Activated effector memory CD4-positive, alpha-beta T cell treated with Interleukin-2 at 50 U/mL for 16 hours (primary cell): Measurements from ENCODE around the gene C8A.

Experiments
- DNase-seq: peaks from one replicate; pipeline ENCODE4 v3.0.0-alpha.2; 2020

Gene C8A

DNA sequence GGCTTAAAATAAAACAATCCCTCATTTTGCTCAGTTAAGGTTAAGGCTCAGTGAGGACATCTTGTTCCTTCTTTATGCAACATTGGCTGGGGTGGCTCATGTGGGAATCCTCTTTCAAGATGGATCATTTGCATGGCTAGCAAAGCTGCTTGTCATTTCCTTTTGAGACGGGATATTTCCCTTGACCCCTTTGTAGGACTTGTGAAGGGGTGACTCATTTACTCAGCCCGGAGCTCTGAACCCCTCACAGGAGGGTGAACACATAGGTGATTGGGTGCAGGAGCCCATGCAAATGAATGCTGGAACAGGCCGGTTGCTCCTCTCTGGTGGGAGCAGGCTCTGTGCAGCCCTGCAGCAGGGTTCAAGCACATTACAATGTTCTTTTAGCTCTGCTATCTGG, 15.8 kb upstream of the C8A start:
- no peak for DNase-seq

DNA sequence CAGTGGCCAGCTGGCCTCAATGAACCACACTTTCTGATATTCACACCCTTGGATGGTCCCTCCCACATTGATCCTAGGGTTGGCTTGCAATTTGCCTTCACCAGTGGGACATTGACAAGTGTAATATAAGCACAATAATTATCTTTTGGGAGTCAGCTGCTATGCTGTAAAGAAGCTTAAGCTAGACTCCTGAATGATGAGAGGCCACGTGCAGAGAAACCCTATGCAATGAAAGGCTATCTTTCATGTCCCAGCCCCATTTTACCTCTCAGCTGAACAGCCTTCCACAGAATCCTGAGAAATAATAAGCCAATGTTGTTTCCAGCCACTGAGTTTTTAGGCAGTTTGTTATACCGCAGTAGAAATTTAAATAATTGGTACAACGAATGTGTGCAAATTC, 11.1 kb upstream of the C8A start:
- no peak for DNase-seq

DNA sequence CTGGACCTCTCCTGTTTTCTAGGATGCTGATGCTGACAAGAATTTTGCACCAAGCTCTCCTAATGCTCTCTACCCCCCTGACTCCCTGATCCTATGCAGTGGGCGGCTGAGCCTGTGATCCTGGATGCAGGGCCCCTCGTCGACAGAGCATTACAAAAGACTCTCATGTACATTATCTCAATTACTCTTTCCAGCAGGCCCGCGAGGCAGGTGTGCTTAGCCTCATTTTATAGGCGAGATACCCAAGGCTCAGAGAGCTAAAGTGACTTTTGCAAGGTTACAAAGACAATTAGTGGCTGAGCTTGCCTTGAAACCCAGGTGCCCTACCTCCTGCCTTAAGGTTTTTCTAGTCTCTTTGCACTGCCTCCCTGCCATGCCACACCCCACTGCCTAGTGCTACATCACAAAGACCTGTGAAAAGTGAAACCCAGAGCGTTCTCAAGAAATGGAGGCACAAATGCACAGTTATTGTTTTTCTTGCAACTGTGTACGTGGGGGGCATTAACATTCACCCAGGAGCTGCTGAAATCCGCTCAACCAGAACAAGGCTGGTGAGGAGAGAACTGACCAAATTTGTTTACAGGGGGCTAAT, 10.0 kb upstream of the C8A start:
- no peak for DNase-seq

DNA sequence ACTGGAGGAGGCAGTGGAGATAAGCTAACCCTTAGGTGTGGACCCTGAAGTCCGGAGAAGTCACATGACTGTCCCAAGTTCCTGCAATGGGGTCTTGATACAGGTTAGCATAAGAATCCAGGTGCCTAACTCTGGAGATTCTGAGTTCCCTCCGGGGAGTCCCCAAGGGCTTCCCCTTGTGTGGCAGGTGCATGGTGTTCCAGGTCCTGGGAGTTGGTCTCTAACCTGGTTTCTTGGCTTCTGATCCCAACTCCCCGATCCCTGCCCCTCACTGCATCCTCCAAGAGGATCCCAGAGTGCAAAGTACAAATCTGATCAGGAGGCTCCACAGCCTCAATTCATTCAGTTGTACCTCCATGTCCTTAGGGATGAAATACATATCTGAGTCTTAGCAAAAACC, 9.3 kb upstream of the C8A start:
- no peak for DNase-seq

DNA sequence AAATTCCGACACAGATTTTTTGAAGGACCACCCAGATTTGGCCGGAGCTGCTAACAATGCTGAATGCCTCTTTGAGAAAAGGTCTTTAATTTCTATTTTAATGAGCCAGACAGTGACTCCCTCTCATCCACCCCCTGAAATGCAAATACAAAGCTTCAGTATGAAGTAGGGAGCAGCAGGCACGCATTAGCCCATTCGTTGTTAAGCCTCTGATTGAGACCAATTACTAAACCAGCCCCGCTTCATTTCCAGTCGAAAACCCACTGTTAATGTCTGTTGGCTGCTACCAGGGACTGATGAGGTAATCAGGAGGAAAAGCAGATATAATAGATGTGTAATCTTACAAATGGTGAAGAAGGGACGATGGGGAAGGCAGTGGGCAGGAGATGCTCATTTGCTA, 4.8 kb upstream of the C8A start:
- DNase-seq = no peak

DNA sequence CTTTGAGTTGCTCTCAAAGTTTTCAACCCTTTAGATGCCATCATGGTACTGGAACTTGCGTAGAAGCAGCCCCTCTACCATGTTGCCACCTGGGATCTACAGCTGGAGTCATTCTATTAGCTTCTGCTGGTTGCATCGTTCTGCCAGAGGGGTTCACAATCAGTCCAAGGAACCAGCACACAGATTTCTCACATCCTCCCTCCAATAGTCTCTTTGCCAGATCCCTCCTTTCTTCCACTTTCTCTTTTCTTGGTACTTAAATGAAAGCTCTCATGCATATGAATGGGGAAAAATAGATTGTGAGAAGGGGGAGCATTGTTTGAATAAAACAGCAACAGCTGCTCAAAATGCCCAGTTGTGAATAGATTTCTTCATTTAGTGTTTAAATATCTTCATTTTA, 4.2 kb upstream of the C8A start:
- no peak for DNase-seq

DNA sequence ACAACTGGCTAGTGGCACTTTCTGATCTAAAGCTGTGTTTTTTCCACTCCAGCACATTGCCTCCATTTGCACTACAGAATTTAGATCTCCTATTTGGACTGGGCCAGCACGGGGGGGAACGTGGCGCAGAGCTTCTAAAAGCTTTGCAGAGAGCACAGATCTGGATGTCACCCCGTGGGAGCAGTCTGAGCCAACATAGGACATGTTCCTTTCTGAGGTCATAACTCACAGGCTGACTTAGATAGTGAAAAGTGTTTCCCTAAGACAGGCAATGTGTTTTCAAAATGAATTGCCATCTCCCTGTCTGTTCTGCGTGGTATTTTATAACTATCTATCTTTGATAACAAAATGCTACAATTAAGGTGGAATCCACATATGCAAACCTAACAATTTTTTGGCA, 3.7 kb upstream of the C8A start:
- DNase-seq = no peak

DNA sequence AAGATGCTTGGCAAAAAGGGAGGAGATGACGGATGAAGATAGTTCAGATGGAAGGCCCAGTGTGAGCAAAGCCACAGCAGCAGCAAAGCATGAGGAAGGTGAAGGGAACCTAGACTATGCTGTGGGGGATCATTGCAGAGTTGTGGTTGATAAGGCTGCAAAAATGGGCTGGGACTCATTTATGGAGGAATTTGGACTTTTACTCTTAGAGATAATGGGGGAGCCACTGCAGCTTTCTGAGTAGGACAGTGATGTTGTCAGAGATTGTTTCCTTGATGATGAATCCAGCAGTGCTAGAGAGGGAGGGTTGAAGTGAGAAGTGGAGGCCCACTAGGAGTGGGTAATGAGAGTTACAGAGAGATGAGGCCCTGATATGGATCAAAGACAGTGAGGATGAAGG, 2.1 kb upstream of the C8A start:
- no peak for DNase-seq

DNA sequence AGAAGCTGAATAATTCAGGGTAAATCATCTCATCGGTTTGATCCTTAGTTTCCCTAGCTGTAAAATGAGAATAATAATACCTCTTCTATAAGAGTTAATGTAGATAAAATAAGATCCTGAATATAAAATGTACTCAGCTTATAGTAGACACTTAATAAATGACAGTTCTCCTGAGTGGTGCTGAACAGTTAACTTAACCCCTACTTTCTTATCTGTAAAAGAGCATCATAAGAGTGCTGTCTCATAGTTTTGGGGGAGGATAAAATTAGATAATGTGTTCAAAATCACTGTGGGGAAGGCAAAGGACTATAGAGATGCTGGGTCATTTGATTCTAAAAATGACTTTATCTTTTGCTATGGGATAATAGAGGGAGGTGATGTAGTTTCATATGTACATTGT, 593 bp downstream of the C8A start:
- DNase-seq = no peak

DNA sequence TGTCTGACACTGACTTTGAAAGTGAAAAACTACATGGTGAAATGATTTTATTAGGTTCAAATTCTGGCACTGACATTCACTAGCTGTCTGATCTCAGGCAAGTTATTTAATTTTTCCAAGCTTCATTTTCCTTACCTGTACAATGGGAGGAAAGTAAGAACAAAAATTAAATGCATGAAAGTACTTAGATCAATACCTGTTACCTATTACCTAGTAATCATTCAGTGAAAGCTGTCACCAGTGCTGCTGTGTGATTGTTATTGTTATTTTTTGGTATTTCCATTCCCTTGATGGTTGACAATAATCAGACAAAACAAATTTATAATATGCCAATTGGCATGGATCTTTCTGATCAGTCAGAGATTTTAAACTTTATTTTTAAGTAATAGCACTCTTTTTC, 1.6 kb downstream of the C8A start:
- DNase-seq = no peak

DNA sequence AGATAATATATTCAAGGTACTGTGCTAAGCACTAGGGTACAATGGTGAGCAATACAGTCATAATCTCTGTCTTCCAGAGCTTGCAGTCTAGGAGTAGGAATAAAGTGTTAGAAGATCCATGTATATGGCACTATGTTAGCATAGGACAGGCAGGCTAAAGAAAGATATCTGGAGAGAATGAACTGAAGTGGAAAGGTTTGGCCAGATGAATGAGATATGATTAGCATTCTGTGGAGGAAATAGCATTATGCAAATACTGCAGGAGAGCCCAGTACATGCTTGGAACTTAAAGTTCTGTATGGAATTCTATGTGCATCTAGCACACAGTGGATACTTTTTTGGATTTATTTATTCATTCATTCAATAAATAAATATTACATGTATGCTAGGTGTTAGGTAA, 4.7 kb downstream of the C8A start:
- DNase-seq = no peak

DNA sequence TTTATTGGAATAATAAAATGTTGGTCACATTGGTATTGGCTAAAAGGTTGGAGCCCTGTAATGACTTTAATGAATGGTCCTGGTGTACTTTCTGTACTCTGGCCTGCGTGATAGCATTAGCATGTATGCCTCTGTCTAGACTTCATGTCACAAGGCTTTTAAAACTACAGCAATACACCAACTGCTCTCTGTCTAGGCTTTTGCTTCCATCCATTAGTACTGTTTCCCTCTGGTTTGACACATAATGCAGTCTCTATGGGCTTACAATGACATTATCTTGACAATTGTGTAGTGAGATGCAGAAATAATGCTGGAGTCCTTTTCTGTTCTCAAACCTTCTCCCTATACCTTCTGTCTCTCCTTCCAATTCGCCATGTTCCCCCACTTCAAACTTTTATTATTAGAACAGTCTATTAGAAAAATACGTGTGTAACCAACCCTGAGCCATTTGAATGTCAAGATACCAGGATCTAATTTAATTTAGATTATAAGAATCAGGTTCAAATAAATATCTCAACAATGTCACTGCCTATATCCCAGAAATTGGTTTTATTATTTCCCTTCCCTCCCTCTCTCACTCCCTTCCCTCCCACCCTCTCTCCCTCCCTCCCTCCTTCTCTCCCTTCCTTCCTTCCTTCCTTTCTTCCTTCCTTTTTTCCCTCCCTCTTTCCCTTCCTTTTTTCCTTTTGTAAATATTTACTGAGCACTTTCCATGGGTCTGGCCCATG, 8.8 kb downstream of the C8A start:
- no peak for DNase-seq

DNA sequence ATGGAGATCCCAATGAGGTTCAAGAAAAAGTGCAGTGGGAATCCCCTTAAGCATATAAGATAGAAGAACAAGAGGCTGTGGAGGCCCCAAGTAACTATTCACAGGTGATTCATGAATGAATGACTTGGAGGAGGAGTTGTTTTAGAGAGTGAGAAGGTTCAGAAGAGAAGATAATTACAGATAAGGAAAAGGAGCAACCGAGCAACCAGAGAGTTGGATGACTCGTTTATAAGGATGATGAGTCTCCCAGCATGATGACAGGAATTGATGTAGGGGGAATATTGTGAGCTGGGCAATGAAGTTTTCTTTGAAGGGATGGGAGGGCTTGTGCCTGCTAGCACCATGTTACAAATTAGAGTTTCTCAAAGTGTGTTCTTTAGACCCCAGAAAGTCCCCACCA, 9.8 kb downstream of the C8A start:
- DNase-seq = no peak

DNA sequence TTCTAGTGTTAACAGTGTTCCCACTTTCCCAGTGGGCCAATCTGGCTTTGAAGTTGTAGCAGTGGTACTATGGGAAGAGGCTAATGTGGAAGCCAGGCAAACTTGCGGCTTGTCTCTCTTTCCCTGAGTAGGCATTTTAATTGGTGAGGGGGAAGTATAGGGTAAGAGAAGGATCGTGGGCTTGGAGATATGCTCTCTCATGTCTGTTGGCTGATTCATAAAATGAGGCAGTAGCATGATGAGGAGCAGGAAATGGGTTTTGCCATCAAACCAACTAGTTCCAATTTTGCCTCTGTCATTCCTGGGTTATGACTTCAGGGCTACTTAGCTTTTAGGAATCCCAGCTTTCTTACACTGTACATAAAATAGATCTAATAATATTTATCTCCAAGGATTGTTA, 12.1 kb downstream of the C8A start:
- DNase-seq = no peak

DNA sequence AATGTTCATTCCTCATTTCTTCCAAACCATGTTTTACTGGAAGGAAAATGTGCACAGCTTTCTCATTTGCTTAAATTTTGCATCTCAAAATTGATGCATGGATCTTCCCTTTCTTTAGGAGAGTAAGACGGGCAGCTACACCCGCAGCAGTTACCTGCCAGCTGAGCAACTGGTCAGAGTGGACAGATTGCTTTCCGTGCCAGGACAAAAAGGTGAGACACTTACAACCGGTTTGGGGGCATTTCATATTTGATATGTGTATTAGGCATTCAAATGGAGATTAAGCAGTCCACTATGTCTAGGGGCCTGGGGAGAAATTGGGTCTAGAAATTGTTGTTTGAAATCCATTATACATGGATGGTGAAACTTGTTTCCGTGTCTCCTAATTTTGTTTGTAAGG, 12.9 kb downstream of the C8A start:
- DNase-seq = no peak

DNA sequence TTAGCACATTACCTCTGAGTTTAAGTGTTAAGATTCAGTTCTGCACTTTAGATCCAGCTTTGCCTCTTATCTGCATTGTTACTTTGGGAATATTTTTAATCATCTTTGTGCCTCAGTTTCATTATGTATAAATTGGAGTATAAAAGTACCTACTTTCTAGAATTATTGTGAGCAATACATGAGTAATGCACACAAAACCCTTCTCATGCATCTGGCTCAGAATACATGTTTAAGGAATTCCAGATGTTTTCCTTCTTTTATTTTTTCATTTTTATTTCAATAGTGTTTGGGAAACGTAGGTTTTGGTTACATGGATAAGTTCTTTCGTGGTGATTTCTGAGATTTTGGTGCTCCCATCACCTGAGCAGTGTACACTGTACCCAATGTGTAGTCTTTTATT, 14.2 kb downstream of the C8A start:
- no peak for DNase-seq

DNA sequence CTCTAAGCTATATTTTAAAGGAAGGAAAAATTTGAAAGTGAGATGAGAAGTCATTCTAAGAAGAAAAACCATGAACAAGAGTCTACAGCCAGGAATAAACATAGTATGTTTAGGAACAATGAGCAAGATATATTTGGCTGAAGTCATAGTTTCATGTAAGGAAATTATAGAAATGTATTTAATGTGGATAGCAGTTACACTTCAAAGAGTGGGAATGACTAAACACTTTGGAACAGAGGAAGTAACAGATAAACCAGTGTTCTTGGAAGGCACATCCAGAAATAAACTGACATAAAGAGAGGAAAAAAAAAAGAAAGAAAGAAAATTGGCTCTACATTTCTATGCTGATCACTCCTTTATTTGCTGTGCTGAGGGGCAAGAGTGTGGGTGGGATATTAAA, 18.0 kb downstream of the C8A start:
- no peak for DNase-seq

DNA sequence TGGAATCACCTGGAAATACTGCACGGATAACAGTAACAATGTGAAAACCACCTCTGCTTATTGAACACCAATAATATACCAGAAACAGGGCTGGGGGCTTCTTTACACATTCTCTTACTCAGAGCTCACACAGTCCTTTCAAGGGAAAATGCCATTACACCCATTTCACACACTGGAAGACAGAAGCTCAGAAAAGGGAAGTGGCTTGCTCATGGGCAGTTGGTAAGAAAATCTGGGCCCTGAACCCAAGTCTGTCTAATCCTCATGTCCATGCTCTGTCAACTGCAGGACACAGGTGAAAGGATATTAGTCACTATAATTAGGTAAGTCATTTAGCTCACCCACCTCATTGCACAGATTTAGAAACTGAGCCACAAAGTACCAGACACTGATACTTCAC, 18.6 kb downstream of the C8A start:
- no peak for DNase-seq

DNA sequence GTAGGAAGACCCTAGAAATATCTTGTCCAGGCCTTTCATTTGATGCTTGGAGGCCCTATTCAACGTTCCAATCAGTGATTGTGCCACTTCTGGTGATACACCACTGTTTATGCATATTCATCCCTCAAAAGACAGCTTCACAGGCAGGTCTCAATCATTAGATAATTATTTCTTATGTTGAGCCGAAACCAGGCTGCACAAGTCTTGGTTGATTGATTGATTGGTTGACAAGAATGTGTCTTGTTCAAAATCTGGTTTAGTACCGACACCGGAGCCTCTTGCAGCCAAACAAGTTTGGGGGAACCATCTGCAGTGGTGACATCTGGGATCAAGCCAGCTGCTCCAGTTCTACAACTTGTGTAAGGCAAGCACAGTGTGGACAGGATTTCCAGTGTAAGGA, 20.1 kb downstream of the C8A start:
- DNase-seq = no peak

DNA sequence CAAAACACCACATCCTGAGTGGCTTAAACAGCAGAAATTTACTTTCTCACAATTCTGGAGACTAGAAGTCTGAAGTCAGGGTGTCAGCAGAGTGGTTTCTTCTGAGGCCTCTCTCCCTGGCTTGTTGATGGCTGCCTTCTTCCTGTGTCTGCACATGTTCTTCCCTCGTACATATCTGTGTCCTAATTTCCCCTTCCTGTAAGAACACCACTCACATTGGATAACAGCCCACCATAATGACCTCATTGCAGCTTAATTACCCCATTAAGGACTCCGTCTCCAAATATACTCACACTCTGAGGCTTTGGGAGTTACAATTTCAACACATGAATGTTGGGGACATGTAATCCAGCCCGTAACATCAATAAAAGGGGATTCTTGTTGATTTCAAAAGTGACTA, 23.4 kb downstream of the C8A start:
- DNase-seq = no peak

DNA sequence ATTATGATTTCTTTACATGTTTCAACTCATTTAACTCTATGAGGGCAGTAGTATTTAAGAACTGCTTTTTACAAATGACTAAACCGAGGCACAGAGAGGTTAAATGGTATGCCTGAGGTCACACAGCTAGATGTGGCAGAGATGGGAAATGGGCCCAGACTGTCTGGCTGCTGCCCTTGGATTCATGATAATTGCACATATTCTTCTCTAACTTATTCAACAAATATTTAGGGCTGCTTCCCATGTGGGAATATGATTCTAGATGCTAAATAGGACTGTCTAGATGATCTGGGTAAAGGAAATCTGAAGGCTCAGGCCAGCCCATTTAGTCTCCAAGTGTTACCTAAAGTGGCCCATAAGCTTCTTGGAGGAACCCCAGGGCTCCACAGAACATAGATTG, 26.2 kb downstream of the C8A start:
- no peak for DNase-seq

DNA sequence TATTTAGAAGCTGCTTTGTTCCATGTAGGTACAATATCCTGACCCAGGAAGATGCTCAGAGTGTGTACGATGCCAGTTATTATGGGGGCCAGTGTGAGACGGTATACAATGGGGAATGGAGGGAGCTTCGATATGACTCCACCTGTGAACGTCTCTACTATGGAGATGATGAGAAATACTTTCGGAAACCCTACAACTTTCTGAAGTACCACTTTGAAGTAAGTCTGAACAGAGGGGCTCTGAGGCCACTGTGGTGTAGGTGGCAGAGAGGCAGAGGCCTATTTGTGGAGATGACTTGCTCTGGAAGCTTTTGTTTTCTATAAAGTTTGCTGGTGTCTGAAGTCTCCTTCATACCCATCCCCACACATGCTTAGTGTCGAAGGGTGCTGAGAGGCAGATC, 26.8 kb downstream of the C8A start:
- DNase-seq = no peak

DNA sequence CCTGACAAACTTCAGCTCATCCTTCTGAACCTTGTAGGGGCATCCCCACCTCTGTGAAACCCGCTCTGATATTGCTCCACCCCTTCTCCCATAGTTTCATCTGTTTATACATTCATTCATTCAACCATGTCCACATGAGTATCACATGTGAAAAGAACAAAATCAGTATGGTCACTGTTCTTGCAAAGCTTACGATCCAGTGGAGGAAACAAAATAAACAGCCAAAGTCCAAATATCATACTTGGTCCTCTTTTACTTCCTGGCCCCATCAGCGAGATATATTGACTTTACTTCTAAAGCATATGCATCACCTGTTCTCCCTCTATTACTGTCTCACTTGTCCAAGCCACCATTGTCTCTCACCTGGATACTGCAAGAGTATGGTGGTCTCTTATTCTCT, 35.6 kb downstream of the C8A start:
- no peak for DNase-seq

DNA sequence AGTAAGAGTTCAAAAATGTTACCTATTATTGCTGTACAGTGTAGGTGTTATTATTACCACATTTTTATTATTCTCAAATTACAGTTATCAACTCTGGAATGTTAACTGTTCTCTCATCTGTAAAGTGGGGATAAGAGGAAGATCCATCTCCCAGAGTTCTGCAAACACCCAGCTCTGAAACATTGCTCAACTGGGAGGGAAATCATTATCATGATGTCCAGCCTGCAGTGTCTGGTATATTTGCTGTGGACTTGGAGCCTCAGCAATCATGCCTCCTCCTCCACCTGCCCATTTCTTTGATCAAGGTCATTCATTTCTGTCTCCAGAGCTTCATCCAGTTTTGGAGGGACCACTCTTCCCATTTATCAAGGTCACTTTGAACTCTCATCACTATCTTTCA, 39.4 kb downstream of the C8A start:
- DNase-seq = no peak
